ENCODE measurements around the gene KDM1B. TPM values are rescaled to one million over a fixed set of nuclear protein-coding genes. Genes with fewer than 3 reads are reported as not detected.

Gene KDM1B
- total and polyA plus RNA-seq, 9 of the 15 experiments (the other 6 are each of a cell fraction or from before 2014, with no cell fraction given), result 1.4 to 58.9 (median 36.3) TPM

DNA sequence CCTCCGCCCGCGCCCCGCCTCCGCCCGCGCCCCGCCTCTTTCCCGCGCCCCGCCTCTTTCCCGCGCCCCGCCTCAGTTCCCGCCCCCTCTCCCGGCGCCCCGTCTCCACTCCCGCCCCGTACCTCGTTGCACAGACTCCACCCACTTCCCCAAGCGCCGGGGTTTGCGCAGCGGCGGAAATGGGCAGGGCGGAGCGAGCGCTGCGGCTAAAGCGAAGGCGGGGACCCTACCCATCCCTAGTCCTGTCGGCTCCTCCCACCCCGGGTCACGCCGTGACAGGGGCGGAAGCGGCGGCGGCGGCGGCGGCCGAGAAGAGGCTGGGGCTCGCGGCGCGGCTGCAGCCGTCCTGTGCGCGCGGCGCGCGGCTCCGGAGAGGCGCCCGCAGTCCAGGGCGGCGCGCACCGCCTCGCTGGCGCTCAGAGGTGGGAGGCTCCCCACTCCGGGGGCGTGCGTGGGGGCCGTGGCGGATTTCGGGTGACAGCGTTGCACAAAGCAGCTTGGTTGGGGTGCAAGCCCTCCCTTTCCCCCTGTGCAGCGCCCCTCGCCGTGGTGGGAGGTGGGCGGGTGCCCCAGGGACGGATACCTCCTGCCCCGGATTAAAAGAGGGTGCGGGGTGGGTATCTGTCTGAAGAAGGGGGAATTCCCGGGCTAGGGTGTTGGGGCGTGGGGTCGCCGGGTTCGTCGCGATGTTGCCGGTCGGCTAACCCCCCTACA is at the start of gene KDM1B (continued):
- TF ChIP-seq, protein P1, sequence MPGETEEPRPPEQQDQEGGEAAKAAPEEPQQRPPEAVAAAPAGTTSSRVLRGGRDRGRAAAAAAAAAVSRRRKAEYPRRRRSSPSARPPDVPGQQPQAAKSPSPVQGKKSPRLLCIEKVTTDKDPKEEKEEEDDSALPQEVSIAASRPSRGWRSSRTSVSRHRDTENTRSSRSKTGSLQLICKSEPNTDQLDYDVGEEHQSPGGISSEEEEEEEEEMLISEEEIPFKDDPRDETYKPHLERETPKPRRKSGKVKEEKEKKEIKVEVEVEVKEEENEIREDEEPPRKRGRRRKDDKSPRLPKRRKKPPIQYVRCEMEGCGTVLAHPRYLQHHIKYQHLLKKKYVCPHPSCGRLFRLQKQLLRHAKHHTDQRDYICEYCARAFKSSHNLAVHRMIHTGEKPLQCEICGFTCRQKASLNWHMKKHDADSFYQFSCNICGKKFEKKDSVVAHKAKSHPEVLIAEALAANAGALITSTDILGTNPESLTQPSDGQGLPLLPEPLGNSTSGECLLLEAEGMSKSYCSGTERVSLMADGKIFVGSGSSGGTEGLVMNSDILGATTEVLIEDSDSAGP (CRISPR knock-in tag; IDR thresholded peaks at IDR 0.05), result no peak
- peak in 1 of 2 experiments; percentile 69; a peak in 2 of 4 replicates for TF ChIP-seq RCOR1 (IDR thresholded peaks at IDR 0.05; ENCODE audit: borderline replicate concordance in 1 of 2, low read depth in 2 of 2, low read length in 2 of 2)
- TF ChIP-seq, protein P2, sequence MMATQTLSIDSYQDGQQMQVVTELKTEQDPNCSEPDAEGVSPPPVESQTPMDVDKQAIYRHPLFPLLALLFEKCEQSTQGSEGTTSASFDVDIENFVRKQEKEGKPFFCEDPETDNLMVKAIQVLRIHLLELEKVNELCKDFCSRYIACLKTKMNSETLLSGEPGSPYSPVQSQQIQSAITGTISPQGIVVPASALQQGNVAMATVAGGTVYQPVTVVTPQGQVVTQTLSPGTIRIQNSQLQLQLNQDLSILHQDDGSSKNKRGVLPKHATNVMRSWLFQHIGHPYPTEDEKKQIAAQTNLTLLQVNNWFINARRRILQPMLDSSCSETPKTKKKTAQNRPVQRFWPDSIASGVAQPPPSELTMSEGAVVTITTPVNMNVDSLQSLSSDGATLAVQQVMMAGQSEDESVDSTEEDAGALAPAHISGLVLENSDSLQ (IDR thresholded peaks at IDR 0.05), result peak; percentile 48
- no peak for TF ChIP-seq TAF15 (IDR thresholded peaks at IDR 0.05; ENCODE audit: low read depth, low read length)
- no peak for TF ChIP-seq ETV6 (IDR thresholded peaks at IDR 0.05; ENCODE audit: borderline replicate concordance in 1 of 2, low read depth in 2 of 2, low read length in 1 of 2)
- no peak for TF ChIP-seq ETV6 (CRISPR knock-in tag; IDR thresholded peaks at IDR 0.05; ENCODE audit: borderline replicate concordance)
- no peak for TF ChIP-seq CREM (IDR thresholded peaks at IDR 0.05; ENCODE audit: low read depth)
- peak; percentile 75 for TF ChIP-seq MEIS2 (IDR thresholded peaks at IDR 0.05; ENCODE audit: partially characterized antibody)
- peak; percentile 94 for TF ChIP-seq SP1 (CRISPR knock-in tag; IDR thresholded peaks at IDR 0.05)
- TF ChIP-seq, protein P3, sequence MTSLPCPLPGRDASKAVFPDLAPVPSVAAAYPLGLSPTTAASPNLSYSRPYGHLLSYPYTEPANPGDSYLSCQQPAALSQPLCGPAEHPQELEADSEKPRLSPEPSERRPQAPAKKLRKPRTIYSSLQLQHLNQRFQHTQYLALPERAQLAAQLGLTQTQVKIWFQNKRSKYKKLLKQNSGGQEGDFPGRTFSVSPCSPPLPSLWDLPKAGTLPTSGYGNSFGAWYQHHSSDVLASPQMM (CRISPR knock-in tag; IDR thresholded peaks at IDR 0.05), result no peak
- TF ChIP-seq GTF2F1 (IDR thresholded peaks at IDR 0.05; ENCODE audit: low read depth, low read length), result no peak
- no peak for TF ChIP-seq ILK (tag; IDR thresholded peaks at IDR 0.05; ENCODE audit: borderline replicate concordance, low read depth)
- TF ChIP-seq NCOA6 (IDR thresholded peaks at IDR 0.05), result no peak
- 0 out of 2 replicates have a peak, but pooled peaks have one; percentile 31 for TF ChIP-seq ZNF764 (CRISPR knock-in tag; IDR thresholded peaks at IDR 0.05; ENCODE audit: low read depth)
- no peak for TF ChIP-seq HCFC1 (IDR thresholded peaks at IDR 0.05; ENCODE audit: low read depth, low read length)
- TF ChIP-seq PHB (CRISPR knock-in tag; IDR thresholded peaks at IDR 0.05), result peak; percentile 65; the same call in 1 of the 2 replicates
- peak; percentile 95 for TF ChIP-seq POLR2G (IDR thresholded peaks at IDR 0.05; ENCODE audit: low read depth, low read length)
- no peak for TF ChIP-seq ESRRA (IDR thresholded peaks at IDR 0.05; ENCODE audit: borderline replicate concordance, low read depth)
- TF ChIP-seq ZFP1 (CRISPR knock-in tag; IDR thresholded peaks at IDR 0.05), result no peak
- TF ChIP-seq GABPB2 (CRISPR knock-in tag; conservative IDR thresholded peaks at IDR 0.05), result no peak
- TF ChIP-seq, protein P4, sequence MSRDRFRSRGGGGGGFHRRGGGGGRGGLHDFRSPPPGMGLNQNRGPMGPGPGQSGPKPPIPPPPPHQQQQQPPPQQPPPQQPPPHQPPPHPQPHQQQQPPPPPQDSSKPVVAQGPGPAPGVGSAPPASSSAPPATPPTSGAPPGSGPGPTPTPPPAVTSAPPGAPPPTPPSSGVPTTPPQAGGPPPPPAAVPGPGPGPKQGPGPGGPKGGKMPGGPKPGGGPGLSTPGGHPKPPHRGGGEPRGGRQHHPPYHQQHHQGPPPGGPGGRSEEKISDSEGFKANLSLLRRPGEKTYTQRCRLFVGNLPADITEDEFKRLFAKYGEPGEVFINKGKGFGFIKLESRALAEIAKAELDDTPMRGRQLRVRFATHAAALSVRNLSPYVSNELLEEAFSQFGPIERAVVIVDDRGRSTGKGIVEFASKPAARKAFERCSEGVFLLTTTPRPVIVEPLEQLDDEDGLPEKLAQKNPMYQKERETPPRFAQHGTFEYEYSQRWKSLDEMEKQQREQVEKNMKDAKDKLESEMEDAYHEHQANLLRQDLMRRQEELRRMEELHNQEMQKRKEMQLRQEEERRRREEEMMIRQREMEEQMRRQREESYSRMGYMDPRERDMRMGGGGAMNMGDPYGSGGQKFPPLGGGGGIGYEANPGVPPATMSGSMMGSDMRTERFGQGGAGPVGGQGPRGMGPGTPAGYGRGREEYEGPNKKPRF (IDR thresholded peaks at IDR 0.05; ENCODE audit: low read depth, low read length), result no peak
- no peak for TF ChIP-seq FOXJ3 (CRISPR knock-in tag; IDR thresholded peaks at IDR 0.05)

Data from K562 (cell line).